IMR-90 (cell line): ENCODE results near the gene IFRD2. TPM values are rescaled to one million over a fixed set of nuclear protein-coding genes. Genes with fewer than 3 reads are reported as not detected.

Experiments
- ATAC-seq: fragments of 200-7000 bp; cut with Tn5 transposase; 2 replicates; pipeline ENCODE4 v1.9.1; 2020; ENCODE audit warnings: low read depth, mild to moderate bottlenecking, moderate library complexity
- BruUV-seq: library from RNA; stranded (reverse); fragments of 400-500 nt; replicated peaks from 2 replicates; lab custom pipeline; 2021; lab: Mats Ljungman, UMichigan
- CTCF ChIA-PET: fragments of 300-600 bp; formaldehyde crosslinking; extraction: SDS; loops from one replicate; lab custom pipeline; 2021; ENCODE audit warnings: antibody characterized with exemption; lab: Yijun Ruan, JAX
- POLR2A ChIA-PET: fragments of 300-600 bp; sonication (Branson Sonifier 250); formaldehyde crosslinking; loops from one replicate; lab custom pipeline; 2022; ENCODE audit warnings: antibody characterized with exemption; ENCODE audit not compliant: unreplicated experiment; lab: Charles Lee
- DNase-seq: peaks from one replicate; pipeline ENCODE4 v3.0.0; 2013
- H2AFZ ChIP-seq: replicated peaks from 2 replicates; pipeline ENCODE3; 2013; ENCODE audit warnings: low read length, mild to moderate bottlenecking; ENCODE audit not compliant: poor library complexity
- H2AK5ac ChIP-seq: 2 replicates; pipeline ENCODE4 v1.6.1; 2013; ENCODE audit warnings: low read depth, low read length, inconsistent platforms
- H2AK9ac ChIP-seq: replicated peaks from 2 replicates; pipeline ENCODE3; 2013; ENCODE audit warnings: mild to moderate bottlenecking, low read depth, low read length, moderate library complexity; ENCODE audit not compliant: poor library complexity
- H2BK120ac ChIP-seq: 2 replicates; pipeline ENCODE4 v1.6.1; 2013; ENCODE audit warnings: low read depth, low read length, inconsistent platforms
- H2BK15ac ChIP-seq: 3 replicates; pipeline ENCODE4 v1.6.1; 2013; ENCODE audit warnings: low read depth, low read length, inconsistent platforms
- H2BK20ac ChIP-seq: 2 replicates; pipeline ENCODE4 v1.6.1; 2013; ENCODE audit warnings: low read depth, mild to moderate bottlenecking, inconsistent platforms, low read length, moderate library complexity
- H2BK5ac ChIP-seq: 2 replicates; pipeline ENCODE4 v1.6.1; 2013; ENCODE audit warnings: mild to moderate bottlenecking, low read depth, low read length, inconsistent platforms; ENCODE audit not compliant: poor library complexity, severe bottlenecking
- H3K14ac ChIP-seq: replicated peaks from 2 replicates; pipeline ENCODE4 v1.6.1; 2013; ENCODE audit warnings: low read depth, low read length, inconsistent platforms
- H3K18ac ChIP-seq: 2 replicates; pipeline ENCODE4 v1.6.1; 2013; ENCODE audit warnings: low read depth, low read length, control low read depth
- H3K23ac ChIP-seq: 2 replicates; pipeline ENCODE4 v1.6.1; 2013; ENCODE audit warnings: low read depth, low read length, inconsistent platforms
- H3K27ac ChIP-seq: 2 replicates; pipeline ENCODE4 v1.5.1; 2013; ENCODE audit warnings: mild to moderate bottlenecking, control low read depth, low read length; ENCODE audit not compliant: insufficient read depth
- H3K27me3 ChIP-seq: 2 replicates; pipeline ENCODE4 v1.6.1; 2013; ENCODE audit warnings: low read length; ENCODE audit not compliant: control insufficient read depth, insufficient read depth
- H3K36me3 ChIP-seq: 2 replicates; pipeline ENCODE4 v1.6.1; 2013; ENCODE audit warnings: low read length, mixed read lengths; ENCODE audit not compliant: control insufficient read depth, insufficient read depth
- H3K4ac ChIP-seq: 2 replicates; pipeline ENCODE4 v1.6.1; 2013; ENCODE audit warnings: low read depth, low read length, inconsistent platforms
- H3K4me1 ChIP-seq: 2 replicates; pipeline ENCODE4 v1.6.1; 2013; ENCODE audit warnings: low read length, mixed read lengths; ENCODE audit not compliant: control insufficient read depth, insufficient read depth
- H3K4me2 ChIP-seq: 2 replicates; pipeline ENCODE4 v1.6.1; 2013; ENCODE audit warnings: low read depth, mild to moderate bottlenecking, control low read depth, low read length, moderate library complexity
- H3K4me3 ChIP-seq: 2 replicates; pipeline ENCODE4 v1.5.1; 2013; ENCODE audit warnings: low read depth, mild to moderate bottlenecking, control low read depth, low read length, moderate library complexity; ENCODE audit not compliant: insufficient read depth
- H3K56ac ChIP-seq: 2 replicates; pipeline ENCODE4 v1.6.1; 2013; ENCODE audit warnings: low read length, inconsistent platforms; ENCODE audit not compliant: insufficient read depth; ENCODE audit errors: extremely low read depth
- H3K79me1 ChIP-seq, 2 experiments: 2 replicates each; pipeline ENCODE4 v1.6.1; 2013; ENCODE audit warnings: low read length in 2 of 2, inconsistent platforms in 1 of 2, low read depth in 1 of 2
- H3K9ac ChIP-seq: 2 replicates; pipeline ENCODE4 v1.6.1; 2013; ENCODE audit warnings: low read depth, low read length, control low read depth
- H3K9me1 ChIP-seq: 2 replicates; pipeline ENCODE4 v1.6.1; 2013; ENCODE audit warnings: low read length, inconsistent platforms; ENCODE audit not compliant: insufficient read depth
- H3K9me3 ChIP-seq: 2 replicates; pipeline ENCODE4 v1.6.1; 2013; ENCODE audit warnings: low read length; ENCODE audit not compliant: control insufficient read depth, insufficient read depth
- H4K20me1 ChIP-seq: 2 replicates; pipeline ENCODE4 v1.6.1; 2013; ENCODE audit warnings: low read length, inconsistent platforms; ENCODE audit not compliant: insufficient read depth
- H4K5ac ChIP-seq: 2 replicates; pipeline ENCODE4 v1.6.1; 2013; ENCODE audit warnings: mild to moderate bottlenecking, low read depth, low read length, control low read depth
- H4K8ac ChIP-seq, 2 experiments: 2 replicates each; pipeline ENCODE4 v1.6.1; 2013; ENCODE audit warnings: low read depth in 2 of 2, low read length in 2 of 2, control low read depth in 1 of 2, inconsistent platforms in 1 of 2
- H4K91ac ChIP-seq: 2 replicates; pipeline ENCODE4 v1.6.1; 2013; ENCODE audit warnings: low read depth, low read length, inconsistent platforms; ENCODE audit not compliant: insufficient read depth
- CHD1 ChIP-seq: IDR thresholded peaks from 2 replicates; pipeline ENCODE4 v1.6.1; 2012; ENCODE audit warnings: low read depth, low read length, improper control_type of control experiment
- CTCF ChIP-seq: conservative IDR thresholded peaks from 2 replicates; pipeline ENCODE4 v1.5.1; 2012; ENCODE audit warnings: mild to moderate bottlenecking, low read depth, low read length, improper control_type of control experiment
- ELK1 ChIP-seq: fragments of 150-350 bp; IDR thresholded peaks from 2 replicates; pipeline ENCODE4 v1.6.1; 2016; ENCODE audit warnings: low read depth, mild to moderate bottlenecking, low read length, moderate library complexity, borderline replicate concordance
- MAFK ChIP-seq: IDR thresholded peaks from 2 replicates; pipeline ENCODE4 v1.6.1; 2012; ENCODE audit warnings: low read depth, low read length, improper control_type of control experiment
- MXI1 ChIP-seq: IDR thresholded peaks from 2 replicates; pipeline ENCODE4 v1.6.1; 2012; ENCODE audit warnings: low read depth, mild to moderate bottlenecking, low read length, moderate library complexity, borderline replicate concordance
- RCOR1 ChIP-seq: IDR thresholded peaks from 2 replicates; pipeline ENCODE4 v1.6.1; 2012; ENCODE audit warnings: mild to moderate bottlenecking, low read length, improper control_type of control experiment; ENCODE audit not compliant: insufficient replicate concordance
- RFX5 ChIP-seq: IDR thresholded peaks from 2 replicates; pipeline ENCODE4 v1.8.0; 2012; ENCODE audit warnings: low read depth, mild to moderate bottlenecking, low read length, moderate library complexity
- WGBS, 2 experiments: methylation state at CpG; one replicate each; pipeline versions ENCODE4 v1.1.5 to v1.1.7; 2013; ENCODE audit warnings: missing lambda C conversion rate in 2 of 2; ENCODE audit not compliant: insufficient read length in 1 of 2; ENCODE audit errors: extremely low coverage in 2 of 2; 5-methylcytosine and 5-hydroxymethylcytosine counted together
- dilution Hi-C: fragments of 300-500 bp; cut with HindIII; formaldehyde crosslinking; loops from one replicate; pipeline ENCODE4 v1.14.3; 2018; ENCODE audit warnings: low sequenced_read_pairs; ENCODE audit not compliant: unreplicated experiment
- in situ Hi-C: fragments of 300-500 bp; cut with MboI; formaldehyde crosslinking; loops from 3 replicates; pipeline ENCODE4 v1.14.3; 2019; ENCODE audit warnings: low sequenced_read_pairs, inconsistent platforms, mixed read lengths
- intact Hi-C: fragments of 100-400 bp; cut with micrococcal nuclease; formaldehyde crosslinking; loops from 2 replicates; pipeline ENCODE4 v1.10.0; 2022
- polyA plus RNA-seq, 3 experiments: library from polyadenylated mRNA; depleted of rRNA; stranded (reverse); fragments of >200 nt; gene quantifications; 2 replicates each; pipeline ENCODE4 v1.2.3, GENCODE V29; 2012; ENCODE audit warnings: low replicate concordance in 1 of 3
- total RNA-seq: library from RNA; depleted of rRNA; stranded (reverse); fragments of >200 nt; gene quantifications from 2 replicates; pipeline ENCODE4 v1.2.3, GENCODE V29; 2012
- TF ChIP-seq, protein P1 (sequence below): fragments of 150-350 bp; IDR thresholded peaks from 2 replicates; pipeline ENCODE4 v1.6.1; 2017; ENCODE audit warnings: mild to moderate bottlenecking, antibody characterized with exemption, low read length, low read depth

Gene IFRD2
- total and polyA plus RNA-seq, 2 of the 4 experiments (the other 2 are of a cell fraction), result 52.7 to 79.1 TPM

DNA sequence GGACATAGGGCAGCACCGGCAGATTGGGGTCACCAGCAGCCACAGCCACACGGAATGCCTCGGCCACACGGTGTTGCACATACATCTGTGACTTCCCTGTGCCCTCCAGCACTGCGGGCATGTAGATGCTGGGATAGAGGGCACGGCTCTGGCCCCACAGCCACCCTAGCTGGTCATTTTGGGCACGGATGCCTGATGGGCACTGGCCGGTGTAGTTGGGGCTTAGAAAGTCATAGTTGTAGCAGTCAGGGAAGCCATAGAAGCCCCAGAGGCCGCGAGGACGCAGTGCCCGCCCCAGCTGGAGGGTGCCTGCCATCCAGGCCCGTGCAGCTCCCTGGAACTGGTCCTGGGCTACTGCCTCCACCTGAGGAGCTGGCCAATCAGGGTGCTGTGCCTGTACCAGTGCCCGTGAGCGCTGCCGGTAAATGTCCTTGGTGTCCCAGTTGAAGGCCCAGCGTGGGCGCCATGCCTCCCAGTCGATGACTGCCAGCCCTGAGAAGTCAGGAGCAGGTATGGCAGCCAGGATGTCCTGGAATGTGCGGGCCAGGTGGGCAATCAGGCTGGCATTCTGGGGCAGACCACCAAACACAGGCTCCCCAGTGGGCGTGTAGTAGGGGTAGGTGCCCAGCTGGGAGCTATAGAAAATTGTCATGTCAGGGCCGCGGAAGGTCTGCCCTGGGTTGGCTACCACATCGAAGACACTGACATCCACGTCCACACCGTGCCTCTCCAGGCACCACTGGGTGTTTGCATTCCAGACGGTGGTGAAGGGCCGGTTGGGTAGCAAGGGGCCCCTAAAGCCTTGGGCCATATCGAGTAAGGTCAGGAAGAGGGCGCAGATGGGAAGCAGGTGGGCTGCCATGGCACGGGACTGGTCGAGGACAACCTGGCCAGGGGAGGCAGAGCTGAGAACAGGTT is 10.1 kb upstream of the IFRD2 start:
- WGBS, 2 experiments, result 85% methylated on average over 12 of the region's 32 CpGs; no CpG with 5 or more reads in 1 of the 2 experiments
- Histone ChIP-seq H3K27ac (no peak overlapping the region), H2BK120ac (no peak overlapping the region), H3K27me3 (no peaks in the 10 kb centered on the region), H3K9ac (no peak overlapping the region), H3K14ac (no peak overlapping the region), H2AK9ac (peak overlapping the region; percentile 37), H3K36me3 (no peaks in the 10 kb centered on the region), H4K20me1 (no peaks in the 10 kb centered on the region), H3K56ac (no peak overlapping the region), H3K4ac (no peak overlapping the region), H2AK5ac (no peak overlapping the region), H3K4me1 (peaks cover 13% of the 10 kb centered on the region), H4K5ac (no peak overlapping the region), H4K8ac (no peak overlapping the region), H2BK5ac (no peak overlapping the region), H3K18ac (no peak overlapping the region), H2BK15ac (no peak overlapping the region), H3K4me3 (no peak overlapping the region), H3K9me3 (no peaks in the 10 kb centered on the region), H2BK20ac (no peak overlapping the region), H3K23ac (no peak overlapping the region), H4K91ac (no peak overlapping the region), H2AFZ (no peak overlapping the region), H3K4me2 (no peak overlapping the region), H3K79me1 (peaks cover 13 to 31% of the 10 kb centered on the region in 2 experiments), H3K9me1 (peaks cover 21% of the 10 kb centered on the region)
- no peak for DNase-seq
- POLR2A ChIA-PET, result no interaction called here
- dilution Hi-C loops (no loop called here), in situ Hi-C loops (no loop called here), intact Hi-C loops (no loop called here)
- CTCF ChIA-PET, result no interaction called here
- ATAC-seq, result no peak
- TF ChIP-seq MXI1 (no peak), MAFK (no peak), ELK1 (no peak), CTCF (no peak), CHD1 (no peak), RFX5 (no peak), RCOR1 (no peak)
- TF ChIP-seq, protein P1, sequence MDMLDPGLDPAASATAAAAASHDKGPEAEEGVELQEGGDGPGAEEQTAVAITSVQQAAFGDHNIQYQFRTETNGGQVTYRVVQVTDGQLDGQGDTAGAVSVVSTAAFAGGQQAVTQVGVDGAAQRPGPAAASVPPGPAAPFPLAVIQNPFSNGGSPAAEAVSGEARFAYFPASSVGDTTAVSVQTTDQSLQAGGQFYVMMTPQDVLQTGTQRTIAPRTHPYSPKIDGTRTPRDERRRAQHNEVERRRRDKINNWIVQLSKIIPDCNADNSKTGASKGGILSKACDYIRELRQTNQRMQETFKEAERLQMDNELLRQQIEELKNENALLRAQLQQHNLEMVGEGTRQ, result no peak
- BruUV-seq, result no TSS peak
